ENCODE results near the gene ATP8A2.
"Not testable (repeated sequence)": the region's sequence is repeated elsewhere in the genome, so short reads cannot be mapped to it uniquely, and the experiment has no call there.

ATP8A2 gene

DNA sequence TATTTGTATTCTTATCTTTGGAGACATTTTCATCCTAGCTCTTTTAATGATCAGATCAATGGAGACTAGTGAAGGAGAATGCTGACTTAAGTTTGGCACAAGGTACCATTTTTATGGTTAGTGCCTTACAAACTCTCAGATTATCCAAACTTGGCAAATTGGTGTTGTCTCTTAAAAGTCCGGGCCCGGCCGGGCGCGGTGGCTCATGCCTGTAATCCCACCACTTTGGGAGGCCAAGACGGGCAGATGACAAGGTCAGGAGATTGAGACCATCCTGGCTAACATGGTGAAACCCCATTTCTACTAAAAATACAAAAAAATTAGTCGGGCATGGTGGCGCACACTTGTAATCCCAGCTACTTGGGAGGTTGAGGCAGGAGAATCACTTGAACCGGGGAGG is 177.2 kb downstream of the ATP8A2 start:
- not testable (repeated sequence) for DNase-seq (ENCODE audit: low read depth)

GRCh38 chr13:25561812-25562211 is 190.0 kb downstream of the ATP8A2 start:
- no peak for DNase-seq (ENCODE audit: low read depth)

DNA sequence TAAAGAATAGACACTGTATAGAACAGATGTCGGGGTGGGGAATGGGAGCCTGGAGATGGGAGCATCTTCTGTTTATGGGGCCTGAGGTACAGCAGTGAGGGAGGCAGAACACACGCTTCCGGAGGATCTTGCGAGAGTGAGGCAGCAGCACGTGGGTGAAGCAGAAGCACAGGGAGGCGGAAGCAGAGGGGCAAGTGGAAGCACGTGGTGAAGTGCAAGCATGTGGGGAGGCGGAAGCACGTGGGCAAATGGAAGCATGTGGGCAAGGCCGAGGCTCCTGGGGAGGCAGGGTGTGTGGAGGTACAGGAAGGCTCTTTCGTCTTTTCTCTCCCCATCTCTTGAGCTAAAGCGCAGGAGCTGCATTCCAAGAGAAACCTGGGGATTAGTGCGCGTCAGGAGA is 198.4 kb downstream of the ATP8A2 start:
- no peak for DNase-seq (ENCODE audit: low read depth)

DNA sequence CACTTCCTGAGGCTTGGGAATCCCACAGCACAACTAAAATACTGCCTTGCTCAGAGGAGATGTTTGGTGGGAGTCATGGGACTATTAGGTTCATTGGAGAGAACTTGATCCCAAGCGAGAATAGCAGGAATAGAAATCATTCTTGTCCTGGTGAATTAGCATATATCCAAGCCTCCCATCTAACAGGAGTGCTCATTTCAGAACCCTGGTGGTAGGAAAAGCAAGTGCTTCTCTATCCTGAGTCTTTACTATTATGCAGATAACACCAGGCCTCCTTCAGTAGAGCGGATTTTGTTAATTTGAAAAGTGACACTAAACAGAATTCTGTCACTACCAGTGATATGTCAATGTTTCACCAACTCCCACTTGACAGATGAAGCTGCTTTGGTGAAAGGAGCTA is 199.5 kb downstream of the ATP8A2 start:
- no peak for DNase-seq (ENCODE audit: low read depth)

- not testable (repeated sequence) for DNase-seq (ENCODE audit: low read depth)
These were observed 200.4 kb downstream of the ATP8A2 start for GRCh38 chr13:25572171-25572570.

GRCh38 chr13:25574437-25575411 is 202.9 kb downstream of the ATP8A2 start:
- peak; percentile 29 for DNase-seq (ENCODE audit: low read depth)

DNA sequence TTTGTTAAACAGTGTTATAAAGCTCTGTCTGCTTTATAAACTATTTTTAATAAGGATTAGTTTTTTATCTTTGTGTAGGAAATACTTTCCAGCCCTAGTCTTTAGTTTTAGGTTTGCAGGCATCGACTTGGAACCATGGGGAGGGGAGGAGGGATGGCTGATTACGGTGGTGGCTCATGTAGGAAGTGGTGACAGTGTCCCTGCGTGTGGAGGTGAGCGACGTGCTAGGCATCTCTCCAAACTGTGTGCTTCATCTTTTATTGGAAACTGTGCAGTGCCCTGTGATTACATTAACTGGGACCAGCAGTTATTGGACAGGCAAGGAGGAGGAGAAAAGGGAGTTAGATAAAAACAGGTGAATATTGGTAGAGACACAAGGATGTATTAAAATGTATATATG is 203.8 kb downstream of the ATP8A2 start:
- no peak for DNase-seq (ENCODE audit: low read depth)

DNA sequence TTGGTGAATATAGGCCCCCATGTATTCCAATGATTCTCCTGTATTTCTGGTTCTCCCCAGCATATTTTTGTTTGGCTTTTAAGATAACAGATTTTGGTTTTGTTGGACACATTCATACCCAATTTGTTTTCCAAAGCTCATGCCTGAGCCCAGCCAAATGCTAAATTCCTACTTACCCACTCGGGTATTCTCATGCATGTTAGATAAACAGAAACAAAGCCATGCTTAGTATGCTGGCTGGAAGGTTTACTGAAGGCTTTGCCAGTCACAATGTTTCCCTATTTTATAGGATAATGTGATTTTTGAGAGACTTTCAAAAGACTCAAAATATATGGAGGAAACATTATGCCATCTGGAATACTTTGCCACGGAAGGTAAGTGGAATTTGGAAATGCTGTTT is 206.8 kb downstream of the ATP8A2 start:
- no peak for DNase-seq (ENCODE audit: low read depth)

DNA sequence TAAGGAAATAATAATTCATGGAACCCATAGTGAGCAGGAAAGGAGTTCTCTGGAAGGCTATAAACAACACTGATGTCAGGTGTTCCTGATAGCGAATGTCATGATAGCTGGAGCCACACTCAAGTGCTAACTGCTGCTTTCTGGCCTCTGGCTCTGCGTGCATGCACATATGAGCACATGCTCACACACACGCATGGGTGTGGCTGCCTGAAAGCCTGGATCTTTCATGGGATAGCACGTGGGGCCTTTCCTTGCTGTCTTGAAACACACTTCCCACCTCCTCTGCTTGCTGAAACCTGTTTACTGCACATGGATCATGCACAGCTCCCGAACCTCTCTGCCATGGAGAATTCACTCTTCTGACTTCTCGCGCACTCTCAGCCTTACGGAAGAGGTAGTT is 207.4 kb downstream of the ATP8A2 start:
- DNase-seq (ENCODE audit: low read depth), result no peak

- no peak for DNase-seq (ENCODE audit: low read depth)
These were observed 209.6 kb downstream of the ATP8A2 start for GRCh38 chr13:25581351-25581750.

- DNase-seq (ENCODE audit: low read depth), result no peak
These were observed 212.3 kb downstream of the ATP8A2 start for GRCh38 chr13:25584087-25584486.

DNA sequence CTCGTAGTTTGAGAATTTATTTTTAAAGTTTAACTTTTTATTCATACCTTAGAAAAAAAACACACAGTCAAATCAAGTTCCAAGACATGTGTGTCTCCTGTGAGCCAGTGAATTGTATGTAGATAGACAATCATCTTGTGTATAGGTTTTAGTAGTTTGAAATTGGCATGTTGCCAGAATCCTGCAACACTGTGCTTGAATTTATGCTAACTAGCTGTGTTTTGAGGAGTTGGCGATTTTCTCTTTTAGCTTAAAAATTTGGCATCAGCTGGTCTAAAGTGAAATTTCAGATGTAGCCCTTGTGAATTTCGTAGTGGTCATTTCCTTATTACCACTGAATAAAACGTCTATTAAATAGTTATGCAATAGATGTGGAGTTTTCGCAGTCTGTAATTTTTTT is 213.2 kb downstream of the ATP8A2 start:
- no peak for DNase-seq (ENCODE audit: low read depth)

- DNase-seq (ENCODE audit: low read depth), result no peak
These were observed 215.7 kb downstream of the ATP8A2 start for GRCh38 chr13:25587326-25587980.

- no peak for DNase-seq (ENCODE audit: low read depth)
These were observed 216.7 kb downstream of the ATP8A2 start for GRCh38 chr13:25588336-25589060.

DNA sequence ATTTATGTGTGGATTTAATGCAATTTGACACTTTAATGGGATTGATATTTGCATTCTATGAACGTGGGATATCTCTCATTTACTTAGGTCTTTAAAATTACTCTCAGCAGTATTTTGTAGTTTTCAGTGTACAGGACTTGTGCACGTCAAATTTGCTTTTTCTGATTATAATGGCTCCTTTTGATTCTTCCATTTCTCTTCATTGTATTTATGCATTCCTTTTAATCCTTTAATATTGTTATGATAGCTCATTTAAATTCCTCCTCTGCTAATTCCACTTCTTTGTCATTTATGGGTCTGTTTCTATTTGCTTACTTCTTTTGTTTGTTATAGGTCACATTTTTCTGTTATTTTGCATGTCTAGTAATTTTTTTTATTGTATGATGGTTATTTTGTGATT is 226.6 kb downstream of the ATP8A2 start:
- DNase-seq (ENCODE audit: low read depth), result no peak

DNA sequence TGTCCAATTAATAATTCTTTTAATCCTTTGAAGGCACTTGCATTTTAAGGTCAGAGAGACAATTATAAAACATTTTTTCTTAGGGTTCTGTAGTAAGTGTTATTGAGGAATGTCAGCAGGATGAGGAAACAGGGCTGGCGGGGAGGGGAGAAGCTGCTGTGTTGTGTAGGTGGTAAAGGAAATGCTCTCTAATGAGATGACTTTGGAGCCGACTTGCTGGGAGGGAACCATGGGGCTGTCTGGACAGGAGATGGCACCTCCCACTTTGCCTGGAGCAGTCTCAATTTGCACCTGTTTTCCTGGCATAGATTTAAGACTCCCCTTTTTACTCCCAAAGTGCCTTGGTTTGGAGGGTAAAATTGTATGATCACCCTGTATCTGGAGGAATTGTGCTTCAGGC is 230.4 kb downstream of the ATP8A2 start:
- DNase-seq (ENCODE audit: low read depth), result no peak

DNA sequence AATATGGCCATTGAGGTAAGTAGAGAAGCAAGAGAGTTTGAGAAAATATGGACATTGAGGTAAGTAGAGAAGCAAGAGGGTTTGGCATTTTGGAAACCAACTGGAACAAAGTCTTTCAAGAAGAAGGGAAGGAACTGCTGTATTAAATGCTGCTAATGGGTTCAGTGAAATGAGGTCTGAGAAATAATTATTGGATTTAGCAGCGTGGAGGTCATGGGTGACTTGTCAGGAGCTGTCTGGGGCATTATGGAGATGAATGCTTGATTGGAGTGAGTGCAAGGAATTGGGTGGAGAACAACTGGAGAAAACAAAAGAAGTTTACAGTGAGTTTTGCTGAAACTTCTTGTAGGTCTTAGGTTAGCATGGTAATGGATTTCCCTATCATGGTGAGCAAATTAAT is 232.3 kb downstream of the ATP8A2 start:
- DNase-seq (ENCODE audit: low read depth), result no peak

GRCh38 chr13:25607096-25607495 is 235.3 kb downstream of the ATP8A2 start:
- no peak for DNase-seq (ENCODE audit: low read depth)

DNA sequence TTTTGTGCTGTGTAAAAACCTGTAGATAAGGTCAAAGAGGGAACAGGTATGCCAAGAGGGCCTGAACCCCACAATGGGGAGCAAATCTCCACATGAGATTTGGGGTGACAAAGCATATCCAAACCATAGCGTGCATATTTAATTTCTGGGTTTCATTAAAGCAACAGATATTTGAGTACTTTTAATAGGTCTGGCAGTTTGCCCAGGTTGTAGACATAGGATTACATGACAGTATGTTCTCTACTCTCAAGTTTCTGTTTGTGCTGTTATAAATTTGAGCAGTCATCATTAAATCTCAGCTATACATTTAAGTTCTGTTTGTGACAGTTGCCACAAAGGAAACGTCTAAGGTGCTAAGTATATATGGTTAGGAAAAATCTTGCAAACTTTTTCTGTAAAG is 236.4 kb downstream of the ATP8A2 start:
- DNase-seq (ENCODE audit: low read depth), result no peak

DNA sequence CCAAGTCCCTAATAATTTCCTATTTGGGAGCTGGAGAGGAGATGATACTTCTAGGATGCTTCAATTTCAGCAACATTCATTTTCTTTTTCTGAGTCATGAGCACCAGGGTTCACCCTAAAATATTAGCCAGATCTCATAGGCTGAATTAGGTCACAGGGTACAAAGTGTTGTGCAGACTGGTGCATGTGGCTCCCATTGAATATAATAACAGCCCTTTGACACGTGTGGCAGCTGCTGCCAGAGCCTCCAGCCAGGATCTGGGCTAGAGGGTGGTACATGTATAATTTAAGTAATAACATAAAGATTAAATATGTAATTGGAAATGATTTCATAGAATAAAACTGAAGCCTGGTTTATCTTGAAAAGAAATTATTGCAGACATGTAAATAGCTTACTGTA is 244.9 kb downstream of the ATP8A2 start:
- no peak for DNase-seq (ENCODE audit: low read depth)

GRCh38 chr13:25619897-25620296 is 248.1 kb downstream of the ATP8A2 start:
- DNase-seq (ENCODE audit: low read depth), result no peak

- DNase-seq (ENCODE audit: low read depth), result no peak
These were observed 253.6 kb downstream of the ATP8A2 start for GRCh38 chr13:25625414-25625813.

All from HS-5 (cell line).